ENCODE data around the gene UQCC5.
A peak's percentile ranks its signal among the peaks of the same experiment; 100 is the strongest.

The UQCC5 gene

GRCh38 chr3:52536369-52537164 lies at the start of gene UQCC5:
TSS of gene UQCC5 (plus strand) at chr3:52536605. CDS start at chr3:52536756, 151 bp downstream.
- DNase-seq = peak; percentile 99

GRCh38 chr3:52487050-52487787 lies 49.2 kb upstream of the UQCC5 start:
- DNase-seq = no peak

- DNase-seq = no peak
These were observed 48.4 kb upstream of the UQCC5 start for GRCh38 chr3:52487788-52488691.

GRCh38 chr3:52488746-52489145 lies 47.7 kb upstream of the UQCC5 start:
- DNase-seq = no peak

- no peak for DNase-seq
These were observed 47.0 kb upstream of the UQCC5 start for GRCh38 chr3:52489453-52489852.

GRCh38 chr3:52490035-52490938 lies 46.1 kb upstream of the UQCC5 start:
- no peak for DNase-seq

- no peak for DNase-seq
These were observed 45.4 kb upstream of the UQCC5 start for GRCh38 chr3:52490939-52491526.

GRCh38 chr3:52492059-52492458 lies 44.3 kb upstream of the UQCC5 start:
- no peak for DNase-seq

GRCh38 chr3:52493232-52494017 lies 43.0 kb upstream of the UQCC5 start:
- no peak for DNase-seq

- no peak for DNase-seq
These were observed 42.0 kb upstream of the UQCC5 start for GRCh38 chr3:52494445-52494844.

- no peak for DNase-seq
These were observed 41.4 kb upstream of the UQCC5 start, which contains the start of gene STAB1 for GRCh38 chr3:52494886-52495495. TSS of gene STAB1 (plus strand) at chr3:52495338. CDS start at chr3:52495414, 76 bp downstream.

GRCh38 chr3:52495777-52496602 lies 40.4 kb upstream of the UQCC5 start:
- DNase-seq = no peak

- DNase-seq = peak; percentile 100
These were observed 38.0 kb upstream of the UQCC5 start for GRCh38 chr3:52498137-52499054.

GRCh38 chr3:52501046-52501445 lies 35.4 kb upstream of the UQCC5 start:
- no peak for DNase-seq

GRCh38 chr3:52502001-52502400 lies 34.4 kb upstream of the UQCC5 start:
- no peak for DNase-seq

- no peak for DNase-seq
These were observed 33.5 kb upstream of the UQCC5 start for GRCh38 chr3:52502808-52503350.

- no peak for DNase-seq
These were observed 32.5 kb upstream of the UQCC5 start for GRCh38 chr3:52503788-52504424.

Measured in AML-193 (cell line).